ENCODE results near the gene GHDC. TPM values are rescaled to one million over a fixed set of nuclear protein-coding genes. Genes with fewer than 3 reads are reported as not detected.

The GHDC gene
- polyA plus RNA-seq, 1 donor from 2014 or later, result 3.2 TPM

DNA sequence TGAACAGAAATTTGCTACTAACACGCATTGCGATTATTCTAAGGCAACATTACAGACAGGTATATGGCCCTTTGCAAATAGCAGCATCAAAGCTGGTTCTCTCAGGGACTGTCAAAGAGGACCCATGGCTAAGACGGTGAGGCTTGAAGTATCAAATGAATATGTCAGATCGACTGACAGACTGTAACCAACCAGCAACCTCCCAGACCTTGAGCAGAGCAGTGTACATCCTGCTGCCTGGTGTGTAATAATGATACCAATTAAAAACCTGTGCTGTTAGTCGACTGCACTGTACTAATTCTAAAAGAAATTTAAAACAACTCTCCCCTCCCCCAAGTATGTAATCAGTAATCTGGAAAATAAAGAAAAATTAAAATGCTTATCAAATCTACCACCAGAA, 35.9 kb upstream of the GHDC start:
- no peak overlapping the region for H3K27ac ChIP-seq (ENCODE audit: low read length)
- H3K4me2 ChIP-seq (ENCODE audit: low read length), result no peak overlapping the region
- H3F3A ChIP-seq (ENCODE audit: insufficient read depth, low read length, poor library complexity, severe bottlenecking), result no peaks in the 10 kb centered on the region
- no peaks in the 10 kb centered on the region for H3K36me3 ChIP-seq (ENCODE audit: insufficient read depth, low read length)
- no peaks in the 10 kb centered on the region for H3K27me3 ChIP-seq (ENCODE audit: insufficient read depth, low read depth, low read length)
- no peaks in the 10 kb centered on the region for H4K20me1 ChIP-seq (ENCODE audit: insufficient read depth)
- peaks cover 3% of the 10 kb centered on the region for H3K79me2 ChIP-seq (replicated peaks; ENCODE audit: insufficient read depth, low read length)
- H3K4me3 ChIP-seq (ENCODE audit: low read length), result no peak overlapping the region
- no peak overlapping the region for H3K9ac ChIP-seq (ENCODE audit: low read length)
- H2AFZ ChIP-seq (ENCODE audit: low read depth, low read length), result no peak overlapping the region
- TF ChIP-seq EZH2 (IDR thresholded peaks at IDR 0.05; ENCODE audit: borderline replicate concordance, insufficient read depth, low read length, poor library complexity, severe bottlenecking) (no peak), MXI1 (conservative IDR thresholded peaks at IDR 0.05; ENCODE audit: poor library complexity, severe bottlenecking) (no peak), EP300 (conservative IDR thresholded peaks at IDR 0.05; ENCODE audit: poor library complexity, severe bottlenecking) (no peak), POLR2AphosphoS5 (IDR thresholded peaks at IDR 0.05) (no peak), SMC3 (conservative IDR thresholded peaks at IDR 0.05; ENCODE audit: poor library complexity) (no peak), RAD21 (conservative IDR thresholded peaks at IDR 0.05) (no peak), TAF1 (IDR thresholded peaks at IDR 0.05; ENCODE audit: low read depth) (no peak)
- TF ChIP-seq, protein P1, sequence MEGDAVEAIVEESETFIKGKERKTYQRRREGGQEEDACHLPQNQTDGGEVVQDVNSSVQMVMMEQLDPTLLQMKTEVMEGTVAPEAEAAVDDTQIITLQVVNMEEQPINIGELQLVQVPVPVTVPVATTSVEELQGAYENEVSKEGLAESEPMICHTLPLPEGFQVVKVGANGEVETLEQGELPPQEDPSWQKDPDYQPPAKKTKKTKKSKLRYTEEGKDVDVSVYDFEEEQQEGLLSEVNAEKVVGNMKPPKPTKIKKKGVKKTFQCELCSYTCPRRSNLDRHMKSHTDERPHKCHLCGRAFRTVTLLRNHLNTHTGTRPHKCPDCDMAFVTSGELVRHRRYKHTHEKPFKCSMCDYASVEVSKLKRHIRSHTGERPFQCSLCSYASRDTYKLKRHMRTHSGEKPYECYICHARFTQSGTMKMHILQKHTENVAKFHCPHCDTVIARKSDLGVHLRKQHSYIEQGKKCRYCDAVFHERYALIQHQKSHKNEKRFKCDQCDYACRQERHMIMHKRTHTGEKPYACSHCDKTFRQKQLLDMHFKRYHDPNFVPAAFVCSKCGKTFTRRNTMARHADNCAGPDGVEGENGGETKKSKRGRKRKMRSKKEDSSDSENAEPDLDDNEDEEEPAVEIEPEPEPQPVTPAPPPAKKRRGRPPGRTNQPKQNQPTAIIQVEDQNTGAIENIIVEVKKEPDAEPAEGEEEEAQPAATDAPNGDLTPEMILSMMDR (IDR thresholded peaks at IDR 0.05; ENCODE audit: poor library complexity, severe bottlenecking), result no peak
- TF ChIP-seq, protein P2, sequence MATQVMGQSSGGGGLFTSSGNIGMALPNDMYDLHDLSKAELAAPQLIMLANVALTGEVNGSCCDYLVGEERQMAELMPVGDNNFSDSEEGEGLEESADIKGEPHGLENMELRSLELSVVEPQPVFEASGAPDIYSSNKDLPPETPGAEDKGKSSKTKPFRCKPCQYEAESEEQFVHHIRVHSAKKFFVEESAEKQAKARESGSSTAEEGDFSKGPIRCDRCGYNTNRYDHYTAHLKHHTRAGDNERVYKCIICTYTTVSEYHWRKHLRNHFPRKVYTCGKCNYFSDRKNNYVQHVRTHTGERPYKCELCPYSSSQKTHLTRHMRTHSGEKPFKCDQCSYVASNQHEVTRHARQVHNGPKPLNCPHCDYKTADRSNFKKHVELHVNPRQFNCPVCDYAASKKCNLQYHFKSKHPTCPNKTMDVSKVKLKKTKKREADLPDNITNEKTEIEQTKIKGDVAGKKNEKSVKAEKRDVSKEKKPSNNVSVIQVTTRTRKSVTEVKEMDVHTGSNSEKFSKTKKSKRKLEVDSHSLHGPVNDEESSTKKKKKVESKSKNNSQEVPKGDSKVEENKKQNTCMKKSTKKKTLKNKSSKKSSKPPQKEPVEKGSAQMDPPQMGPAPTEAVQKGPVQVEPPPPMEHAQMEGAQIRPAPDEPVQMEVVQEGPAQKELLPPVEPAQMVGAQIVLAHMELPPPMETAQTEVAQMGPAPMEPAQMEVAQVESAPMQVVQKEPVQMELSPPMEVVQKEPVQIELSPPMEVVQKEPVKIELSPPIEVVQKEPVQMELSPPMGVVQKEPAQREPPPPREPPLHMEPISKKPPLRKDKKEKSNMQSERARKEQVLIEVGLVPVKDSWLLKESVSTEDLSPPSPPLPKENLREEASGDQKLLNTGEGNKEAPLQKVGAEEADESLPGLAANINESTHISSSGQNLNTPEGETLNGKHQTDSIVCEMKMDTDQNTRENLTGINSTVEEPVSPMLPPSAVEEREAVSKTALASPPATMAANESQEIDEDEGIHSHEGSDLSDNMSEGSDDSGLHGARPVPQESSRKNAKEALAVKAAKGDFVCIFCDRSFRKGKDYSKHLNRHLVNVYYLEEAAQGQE (IDR thresholded peaks at IDR 0.05; ENCODE audit: borderline replicate concordance), result no peak
- H3K9me2 ChIP-seq (ENCODE audit: insufficient read depth, low read length), result no peaks in the 10 kb centered on the region
- no peaks in the 10 kb centered on the region for H3K9me3 ChIP-seq (ENCODE audit: low read length)

DNA sequence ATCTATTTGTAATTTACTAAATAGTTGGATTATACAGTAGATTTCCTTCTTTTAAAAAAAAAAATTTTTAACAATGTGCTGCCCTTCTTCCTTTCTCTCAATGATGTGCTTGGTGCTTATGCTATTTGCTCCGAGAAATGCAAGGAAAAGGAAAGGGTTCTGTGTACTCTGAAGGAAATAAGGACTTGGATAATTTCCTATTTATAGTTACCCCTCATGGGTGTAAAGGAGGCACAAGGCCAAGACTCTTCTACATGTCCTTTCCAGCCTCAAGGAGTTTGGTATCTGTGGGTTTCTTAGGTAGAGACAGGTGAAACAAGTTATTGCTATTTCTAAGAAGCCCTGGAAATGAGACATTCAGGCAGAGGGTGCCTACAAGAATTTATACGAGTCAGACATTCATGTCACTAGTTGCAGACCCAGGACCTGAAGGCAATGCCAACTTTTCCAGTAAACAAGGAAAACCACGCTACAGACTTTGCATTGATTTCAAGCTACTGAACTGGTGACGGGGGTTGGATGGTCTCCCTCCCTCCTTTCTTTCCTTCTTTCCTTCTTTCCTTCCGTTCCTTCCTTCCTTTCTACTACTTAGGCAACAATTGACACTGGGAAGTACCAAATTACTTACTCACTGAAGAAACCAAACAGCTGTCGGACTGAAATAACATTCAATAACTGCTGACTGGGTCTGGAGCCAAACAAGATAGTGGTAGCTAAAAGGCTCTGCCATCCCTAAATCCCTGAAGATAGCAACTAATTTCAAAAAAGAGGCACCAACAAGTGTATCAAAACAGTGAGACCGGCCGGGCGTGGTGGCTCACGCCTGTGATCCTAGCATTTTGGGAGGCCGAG, 33.8 kb upstream of the GHDC start:
- Histone ChIP-seq H3K27ac (ENCODE audit: low read length) (no peak overlapping the region), H4K20me1 (ENCODE audit: insufficient read depth) (no peaks in the 10 kb centered on the region), H3K9me3 (ENCODE audit: low read length) (no peaks in the 10 kb centered on the region), H3K4me2 (ENCODE audit: low read length) (no peak overlapping the region), H3K79me2 (replicated peaks; ENCODE audit: insufficient read depth, low read length) (peaks cover 3% of the 10 kb centered on the region), H3K4me3 (ENCODE audit: low read length) (no peak overlapping the region), H3K9ac (ENCODE audit: low read length) (no peak overlapping the region), H3F3A (ENCODE audit: insufficient read depth, low read length, poor library complexity, severe bottlenecking) (no peaks in the 10 kb centered on the region), H3K9me2 (ENCODE audit: insufficient read depth, low read length) (no peaks in the 10 kb centered on the region), H3K36me3 (ENCODE audit: insufficient read depth, low read length) (no peaks in the 10 kb centered on the region), H3K27me3 (ENCODE audit: insufficient read depth, low read depth, low read length) (no peaks in the 10 kb centered on the region), H2AFZ (ENCODE audit: low read depth, low read length) (no peak overlapping the region)
- TF ChIP-seq, protein P2 (IDR thresholded peaks at IDR 0.05; ENCODE audit: borderline replicate concordance), result no peak
- TF ChIP-seq MXI1 (conservative IDR thresholded peaks at IDR 0.05; ENCODE audit: poor library complexity, severe bottlenecking) (no peak), EP300 (conservative IDR thresholded peaks at IDR 0.05; ENCODE audit: poor library complexity, severe bottlenecking) (no peak), RAD21 (conservative IDR thresholded peaks at IDR 0.05) (no peak), EZH2 (IDR thresholded peaks at IDR 0.05; ENCODE audit: borderline replicate concordance, insufficient read depth, low read length, poor library complexity, severe bottlenecking) (no peak), SMC3 (conservative IDR thresholded peaks at IDR 0.05; ENCODE audit: poor library complexity) (no peak), TAF1 (IDR thresholded peaks at IDR 0.05; ENCODE audit: low read depth) (no peak), POLR2AphosphoS5 (IDR thresholded peaks at IDR 0.05) (no peak)
- TF ChIP-seq, protein P1 (IDR thresholded peaks at IDR 0.05; ENCODE audit: poor library complexity, severe bottlenecking), result no peak

All from neural cell (in vitro differentiated cells).